Forelimb muscle (tissue), 1 donor: Measurements from ENCODE around the gene SEBOX. TPM values are rescaled to one million over a fixed set of nuclear protein-coding genes. Genes with fewer than 3 reads are reported as not detected.

Source experiments
- DNase-seq: peaks from one replicate; pipeline ENCODE4 v3.0.0-alpha.2; 2013; ENCODE audit warnings: low read depth
- polyA plus RNA-seq: library from polyadenylated mRNA; unstranded; fragments of 120-200 nt; gene quantifications from one replicate; pipeline ENCODE4 v1.2.1, GENCODE V29; 2013; ENCODE audit not compliant: insufficient read length

SEBOX gene
- polyA plus RNA-seq, 1 donor: not detected

- no peak for DNase-seq
Observed at GRCh38 chr17:28394337-28395116, 29.5 kb upstream of the SEBOX start.

- no peak for DNase-seq
Observed at GRCh38 chr17:28392491-28392890, 27.5 kb upstream of the SEBOX start.

GRCh38 chr17:28391401-28391800 is 26.4 kb upstream of the SEBOX start:
- no peak for DNase-seq

- DNase-seq: no peak
Observed at GRCh38 chr17:28390984-28391383, 26.0 kb upstream of the SEBOX start.

GRCh38 chr17:28390563-28390962 is 25.6 kb upstream of the SEBOX start:
- no peak for DNase-seq

GRCh38 chr17:28390141-28390540 is 25.1 kb upstream of the SEBOX start:
- DNase-seq: no peak

GRCh38 chr17:28388106-28388505 is 23.1 kb upstream of the SEBOX start:
- DNase-seq: no peak

GRCh38 chr17:28386391-28386790 is 21.4 kb upstream of the SEBOX start:
- DNase-seq: no peak

GRCh38 chr17:28385406-28385805 is 20.4 kb upstream of the SEBOX start:
- no peak for DNase-seq

GRCh38 chr17:28385037-28385400 is 20.0 kb upstream of the SEBOX start:
- DNase-seq: no peak

- DNase-seq: no peak
Observed at GRCh38 chr17:28384281-28385036, 19.5 kb upstream of the SEBOX start.

- no peak for DNase-seq
Observed at GRCh38 chr17:28381141-28381825, 16.3 kb upstream of the SEBOX start.

GRCh38 chr17:28379814-28380801 is 15.1 kb upstream of the SEBOX start:
- DNase-seq: no peak

- no peak for DNase-seq
Observed at GRCh38 chr17:28372945-28373274, 7.9 kb upstream of the SEBOX start.

- no peak for DNase-seq
Observed at GRCh38 chr17:28372203-28372944, 7.4 kb upstream of the SEBOX start.

- no peak for DNase-seq
Observed at GRCh38 chr17:28371245-28372202, 6.5 kb upstream of the SEBOX start, which contains the start of gene SARM1. Gene SARM1 (plus strand): TSS chr17:28371694. CDS start chr17:28372033, 339 bp downstream.

GRCh38 chr17:28370744-28371103 is 5.7 kb upstream of the SEBOX start:
- DNase-seq: no peak

- DNase-seq: no peak
Observed at GRCh38 chr17:28370035-28370743, 5.2 kb upstream of the SEBOX start, which contains the start of gene VTN. Gene VTN (minus strand): TSS chr17:28370307. CDS start chr17:28370203, 104 bp downstream.

- DNase-seq: no peak
Observed at GRCh38 chr17:28369684-28370034, 4.7 kb upstream of the SEBOX start.
